Nephron progenitor cell (in vitro differentiated cells): ENCODE data around the gene NF1.

Experiments used
- DNase-seq: peaks from one replicate; pipeline ENCODE4 v3.0.0; 2021
- H3K27ac Mint-ChIP-seq: 2 replicates; pipeline ENCODE4 v1.8.0; 2021; ENCODE audit warnings: mild to moderate bottlenecking, moderate library complexity, mixed read lengths
- H3K27me3 Mint-ChIP-seq: 2 replicates; pipeline ENCODE4 v1.8.0; 2021; ENCODE audit warnings: mild to moderate bottlenecking, low read depth, mixed read lengths; ENCODE audit not compliant: poor library complexity
- H3K36me3 Mint-ChIP-seq: 2 replicates; pipeline ENCODE4 v1.8.0; 2021; ENCODE audit warnings: low read depth, mixed read lengths
- H3K4me1 Mint-ChIP-seq: 2 replicates; pipeline ENCODE4 v1.8.0; 2021; ENCODE audit warnings: mixed read lengths
- H3K4me3 Mint-ChIP-seq: 2 replicates; pipeline ENCODE4 v1.8.0; 2021; ENCODE audit warnings: mild to moderate bottlenecking, moderate library complexity, mixed read lengths
- H3K9me3 Mint-ChIP-seq: 2 replicates; pipeline ENCODE4 v1.8.0; 2021; ENCODE audit warnings: mild to moderate bottlenecking, moderate library complexity, mixed read lengths
- CTCF ChIP-seq: fragments of 200-600 bp; sonication (generic); IDR thresholded peaks from 2 replicates; pipeline ENCODE4 v1.5.0; 2021; ENCODE audit warnings: antibody characterized with exemption

Gene NF1

GRCh38 chr17:31357091-31357490, 262.3 kb downstream of the NF1 start:
- no peaks in the 10 kb centered on the region for H3K9me3 Mint-ChIP-seq
- H3K36me3 Mint-ChIP-seq, result peaks cover 82% of the 10 kb centered on the region
- peaks cover 3% of the 10 kb centered on the region for H3K27me3 Mint-ChIP-seq
- TF ChIP-seq CTCF, result no peak
- H3K27ac Mint-ChIP-seq, result no peak overlapping the region
- peaks cover 10% of the 10 kb centered on the region for H3K4me1 Mint-ChIP-seq
- H3K4me3 Mint-ChIP-seq, result no peak overlapping the region
- no peak for DNase-seq

GRCh38 chr17:31357839-31358394, 263.1 kb downstream of the NF1 start:
- Mint-ChIP-seq H3K27me3 (peaks cover 3% of the 10 kb centered on the region), H3K27ac (peak overlapping the region; percentile 29), H3K9me3 (no peaks in the 10 kb centered on the region), H3K4me3 (no peak overlapping the region), H3K36me3 (peaks cover 80% of the 10 kb centered on the region), H3K4me1 (peaks cover 10% of the 10 kb centered on the region)
- DNase-seq, result no peak
- TF ChIP-seq CTCF, result no peak

- H3K9me3 Mint-ChIP-seq, result no peaks in the 10 kb centered on the region
- no peak overlapping the region for H3K4me3 Mint-ChIP-seq
- peaks cover 3% of the 10 kb centered on the region for H3K27me3 Mint-ChIP-seq
- DNase-seq, result no peak
- H3K27ac Mint-ChIP-seq, result no peak overlapping the region
- H3K4me1 Mint-ChIP-seq, result no peaks in the 10 kb centered on the region
- TF ChIP-seq CTCF, result no peak
- peaks cover 56% of the 10 kb centered on the region for H3K36me3 Mint-ChIP-seq
These were observed 269.2 kb downstream of the NF1 start for GRCh38 chr17:31364012-31364411.

GRCh38 chr17:31366088-31366487, 271.3 kb downstream of the NF1 start:
- TF ChIP-seq CTCF, result no peak

GRCh38 chr17:31369266-31369665, 274.5 kb downstream of the NF1 start:
- Mint-ChIP-seq H3K9me3 (no peaks in the 10 kb centered on the region), H3K27me3 (no peaks in the 10 kb centered on the region), H3K4me3 (no peak overlapping the region), H3K27ac (no peak overlapping the region), H3K4me1 (peaks cover 8% of the 10 kb centered on the region), H3K36me3 (peaks cover 32% of the 10 kb centered on the region)
- TF ChIP-seq CTCF, result no peak
- DNase-seq, result no peak

More at GRCh38 chr17:31366088-31366487, 271.3 kb downstream of the NF1 start:
- Mint-ChIP-seq H3K27ac (no peak overlapping the region), H3K36me3 (peaks cover 39% of the 10 kb centered on the region), H3K27me3 (no peaks in the 10 kb centered on the region), H3K4me1 (no peaks in the 10 kb centered on the region), H3K9me3 (no peaks in the 10 kb centered on the region), H3K4me3 (no peak overlapping the region)
- DNase-seq, result no peak

- DNase-seq, result no peak
- H3K27ac Mint-ChIP-seq, result no peak overlapping the region
- no peaks in the 10 kb centered on the region for H3K27me3 Mint-ChIP-seq
- peaks cover 27% of the 10 kb centered on the region for H3K36me3 Mint-ChIP-seq
- H3K4me1 Mint-ChIP-seq, result peaks cover 8% of the 10 kb centered on the region
- no peaks in the 10 kb centered on the region for H3K9me3 Mint-ChIP-seq
- no peak overlapping the region for H3K4me3 Mint-ChIP-seq
- no peak for TF ChIP-seq CTCF
These were observed 276.8 kb downstream of the NF1 start for GRCh38 chr17:31371511-31372097.
